Uterus (tissue), 4 donors: Measurements from ENCODE around the gene PPM1K. TPM values are rescaled to one million over a fixed set of nuclear protein-coding genes. Genes with fewer than 3 reads are reported as not detected.
"Not testable (repeated sequence)": the region's sequence is repeated elsewhere in the genome, so short reads cannot be mapped to it uniquely, and the experiment has no call there.

ENCODE experiments used
- DNase-seq, 2 donors: peaks; one replicate each; pipeline ENCODE4 v3.0.0-alpha.2; 2019 to 2020
- H3K27ac ChIP-seq, 2 donors: fragments of 200-600 bp; sonication (generic); 1 replicate in 1 of 2; 2 replicates in 1 of 2; pipeline ENCODE4 v1.5.1; 2016 to 2018
- H3K27me3 ChIP-seq, 2 donors: fragments of 200-600 bp; sonication (generic); one replicate each; pipeline ENCODE4 v1.5.1; 2018 to 2019; ENCODE audit warnings: control low read depth in 1 of 2
- H3K36me3 ChIP-seq, 2 donors: fragments of 200-600 bp; sonication (generic); one replicate each; pipeline ENCODE4 v1.5.1; 2019; ENCODE audit warnings: control low read depth in 1 of 2
- H3K4me1 ChIP-seq, 2 donors: fragments of 200-600 bp; sonication (generic); one replicate each; pipeline ENCODE4 v1.5.1; 2018 to 2019; ENCODE audit warnings: control low read depth in 1 of 2
- H3K4me3 ChIP-seq, 2 donors: fragments of 200-600 bp; sonication (generic); 1 replicate in 1 of 2; 2 replicates in 1 of 2; pipeline ENCODE4 v1.5.1; 2018 to 2019; ENCODE audit warnings: mild to moderate bottlenecking in 1 of 2
- H3K9me3 ChIP-seq, 2 donors: fragments of 200-600 bp; sonication (generic); one replicate each; pipeline ENCODE4 v1.5.1; 2019; ENCODE audit warnings: control low read depth in 1 of 2
- CTCF ChIP-seq, 4 experiments: fragments of 200-600 bp in 2 of 4; fragments of 450-650 bp in 2 of 4; sonication (generic) in 2 of 4; IDR thresholded peaks; one replicate each; pipeline ENCODE4 v1.5.1; 2016 to 2019; ENCODE audit warnings: antibody characterized with exemption in 4 of 4, mild to moderate bottlenecking in 2 of 4, moderate library complexity in 1 of 4
- POLR2A ChIP-seq, 2 donors: fragments of 450-650 bp; IDR thresholded peaks; one replicate each; pipeline ENCODE4 v1.6.1; 2016; ENCODE audit warnings: antibody characterized with exemption in 2 of 2, mild to moderate bottlenecking in 1 of 2, moderate library complexity in 1 of 2
- intact Hi-C: fragments of 100-400 bp; cut with DNase I; formaldehyde crosslinking; loops from one replicate; pipeline ENCODE4 v1.15.1; 2023; ENCODE audit warnings: low total_unique reads
- total RNA-seq, 4 donors: library from RNA; depleted of rRNA in 3 of 4; stranded (reverse); fragments of >200 nt in 3 of 4; gene quantifications; one replicate each; pipeline versions ENCODE4 v1.1.0 to v1.2.4, GENCODE V29; 2014 to 2023
- donor health status: DM: yes; HTN: yes; CAD: no.

The PPM1K gene
- total RNA-seq, 4 donors from 2014 or later = 64.7 to 159 (median 83.0) TPM

GRCh38 chr4:88320224-88320779 lies 35.9 kb upstream of the PPM1K start:
- no peak for DNase-seq
- intact Hi-C loops = no loop called here
- no peak overlapping the region for H3K4me3 ChIP-seq
- no peaks in the 10 kb centered on the region for H3K4me1 ChIP-seq
- H3K36me3 ChIP-seq = no peaks in the 10 kb centered on the region
- TF ChIP-seq POLR2A (IDR thresholded peaks at IDR 0.05) (no peak), CTCF (IDR thresholded peaks at IDR 0.05) (no peak)
- H3K9me3 ChIP-seq = no peaks in the 10 kb centered on the region
- no peaks in the 10 kb centered on the region for H3K27me3 ChIP-seq
- peak overlapping the region; percentile 56 to 58 for H3K27ac ChIP-seq

DNA sequence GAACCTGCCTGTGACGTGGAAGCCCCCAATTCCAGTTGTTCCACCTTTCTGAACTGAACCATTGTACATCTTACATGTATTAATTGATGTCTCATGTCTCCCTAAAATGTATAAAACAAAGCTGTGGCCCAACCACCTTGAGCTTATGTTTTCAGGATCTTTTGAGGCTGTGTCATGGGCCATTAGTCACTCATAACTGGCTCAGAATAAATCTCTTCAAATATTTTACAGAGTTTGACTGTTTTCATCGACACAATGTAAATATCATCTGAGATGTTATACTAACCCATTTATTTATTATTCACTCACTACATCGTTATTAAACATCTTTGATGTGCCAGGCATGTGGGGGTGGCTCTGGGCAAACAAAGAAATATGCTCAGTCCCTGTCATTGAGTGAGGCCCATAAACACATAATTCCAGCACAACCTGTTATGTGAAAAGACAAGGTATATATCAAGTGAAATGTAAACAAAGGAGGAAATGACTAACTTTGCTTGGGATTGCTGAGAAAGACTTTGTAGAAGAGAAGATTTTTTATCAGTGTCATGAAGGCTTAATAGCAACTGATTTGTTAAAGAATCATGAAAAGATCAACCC lies 34.5 kb upstream of the PPM1K start:
- Histone ChIP-seq H3K27ac (no peak overlapping the region), H3K36me3 (no peaks in the 10 kb centered on the region), H3K27me3 (no peaks in the 10 kb centered on the region), H3K4me3 (no peak overlapping the region), H3K9me3 (no peaks in the 10 kb centered on the region), H3K4me1 (no peaks in the 10 kb centered on the region)
- intact Hi-C loops = no loop called here
- no peak for DNase-seq
- no peak for TF ChIP-seq CTCF (IDR thresholded peaks at IDR 0.05)
- no peak for TF ChIP-seq POLR2A (IDR thresholded peaks at IDR 0.05)

- intact Hi-C loops = no loop called here
- H3K4me3 ChIP-seq = no peak overlapping the region
- H3K27ac ChIP-seq = no peak overlapping the region
- H3K36me3 ChIP-seq = no peaks in the 10 kb centered on the region
- DNase-seq = no peak
- no peaks in the 10 kb centered on the region for H3K9me3 ChIP-seq
- TF ChIP-seq POLR2A (IDR thresholded peaks at IDR 0.05) = no peak
- TF ChIP-seq CTCF (IDR thresholded peaks at IDR 0.05) = no peak
- H3K4me1 ChIP-seq = no peaks in the 10 kb centered on the region
- no peaks in the 10 kb centered on the region for H3K27me3 ChIP-seq
Observed at GRCh38 chr4:88315460-88316017, 31.2 kb upstream of the PPM1K start.

GRCh38 chr4:88313088-88313624 lies 28.8 kb upstream of the PPM1K start:
- H3K36me3 ChIP-seq, DNase-seq, H3K27me3 ChIP-seq, H3K27ac ChIP-seq, H3K9me3 ChIP-seq, H3K4me1 ChIP-seq, H3K4me3 ChIP-seq, intact Hi-C loops: not testable (repeated sequence)

DNA sequence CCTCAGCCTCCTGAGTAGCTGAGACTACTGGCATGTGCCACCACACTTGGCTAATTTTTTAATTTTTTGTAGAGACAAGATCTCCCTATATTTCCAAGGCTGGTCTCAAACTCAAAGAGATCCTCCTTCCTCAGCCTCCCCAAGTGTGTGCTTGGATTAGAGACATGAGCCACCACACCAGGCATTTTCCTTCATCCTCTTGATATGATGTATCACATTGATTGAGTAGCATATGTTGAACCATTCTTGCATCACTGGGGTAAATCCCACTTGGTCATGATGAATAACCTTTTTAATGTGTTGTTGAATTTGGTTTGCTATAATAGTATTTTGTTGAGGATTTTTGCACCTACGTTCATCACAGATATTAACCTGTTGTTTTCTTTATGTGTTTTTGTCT lies 24.2 kb upstream of the PPM1K start:
- no peak overlapping the region for H3K4me3 ChIP-seq
- intact Hi-C loops = no loop called here
- H3K9me3 ChIP-seq = no peaks in the 10 kb centered on the region
- TF ChIP-seq POLR2A (IDR thresholded peaks at IDR 0.05) = no peak
- TF ChIP-seq CTCF (IDR thresholded peaks at IDR 0.05) = no peak
- H3K27me3 ChIP-seq = no peaks in the 10 kb centered on the region
- no peak for DNase-seq
- H3K4me1 ChIP-seq = no peaks in the 10 kb centered on the region
- no peaks in the 10 kb centered on the region for H3K36me3 ChIP-seq
- H3K27ac ChIP-seq = no peak overlapping the region
